ENCODE measurements around the gene NPAS3.

Gene NPAS3

DNA sequence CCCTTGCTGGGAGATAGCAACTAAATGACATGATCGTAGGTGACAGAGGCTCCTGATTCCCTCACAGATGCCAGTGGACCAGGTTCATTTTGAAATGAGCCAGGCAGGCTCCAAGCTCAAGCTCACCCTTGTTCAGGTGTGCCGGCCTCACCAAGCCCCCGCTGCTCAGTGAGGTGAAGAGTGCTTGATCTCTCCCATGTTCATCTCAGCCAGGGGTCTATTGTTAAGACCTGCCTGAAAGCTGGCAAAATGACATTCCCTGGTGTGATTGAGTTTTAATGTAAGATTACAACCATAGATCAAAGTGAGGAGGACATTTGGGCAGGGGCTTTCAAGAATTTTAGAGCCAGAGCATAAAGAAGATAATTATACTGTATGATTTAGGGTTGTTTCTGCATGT, 514.3 kb downstream of the NPAS3 start:
- DNase-seq: no peak

DNA sequence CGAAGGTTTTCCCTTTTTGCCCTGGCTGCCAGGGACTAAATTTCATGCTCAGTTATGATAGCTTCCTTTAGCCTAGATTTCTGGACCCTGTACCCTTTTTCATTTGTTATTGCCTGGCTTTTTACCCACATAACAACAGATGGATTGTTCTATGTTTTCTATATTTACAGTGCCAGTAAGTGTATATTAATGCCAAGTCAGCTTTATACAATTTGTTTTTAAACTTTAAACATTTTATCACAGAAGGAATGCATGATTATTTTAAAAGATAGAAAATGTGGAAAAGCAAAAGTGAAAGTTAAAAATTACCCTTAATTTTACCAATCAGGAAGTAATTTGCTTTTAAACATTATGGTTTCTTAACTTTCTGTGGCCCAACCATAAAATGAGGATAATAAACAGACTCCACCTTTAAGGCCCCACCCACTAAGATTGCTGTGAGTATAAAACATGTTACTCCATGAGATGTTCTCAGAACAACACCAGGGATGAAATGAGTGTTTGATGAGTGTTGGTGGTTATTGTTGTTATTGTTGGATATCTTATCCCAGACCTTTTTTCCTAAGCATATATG, 515.4 kb downstream of the NPAS3 start:
- DNase-seq: no peak

DNA sequence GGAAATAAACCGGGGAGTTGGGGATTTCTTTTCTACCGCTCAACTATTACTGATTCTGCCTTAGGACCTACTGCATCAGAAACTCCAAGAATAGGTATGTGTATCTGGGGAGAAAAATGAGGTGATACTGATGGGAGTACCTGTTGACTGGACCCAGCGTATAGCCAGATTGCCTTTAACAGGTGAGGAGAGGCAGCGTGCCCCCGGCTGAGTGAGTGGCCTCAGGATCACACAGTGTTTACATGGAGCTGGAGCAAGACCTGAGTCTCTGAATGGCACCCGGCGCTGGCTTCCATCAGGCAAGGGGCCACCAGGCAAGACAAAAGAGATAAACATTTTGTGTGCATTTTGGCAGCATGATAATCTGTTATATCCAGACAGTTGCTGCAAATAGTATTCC, 516.0 kb downstream of the NPAS3 start:
- DNase-seq: no peak

DNA sequence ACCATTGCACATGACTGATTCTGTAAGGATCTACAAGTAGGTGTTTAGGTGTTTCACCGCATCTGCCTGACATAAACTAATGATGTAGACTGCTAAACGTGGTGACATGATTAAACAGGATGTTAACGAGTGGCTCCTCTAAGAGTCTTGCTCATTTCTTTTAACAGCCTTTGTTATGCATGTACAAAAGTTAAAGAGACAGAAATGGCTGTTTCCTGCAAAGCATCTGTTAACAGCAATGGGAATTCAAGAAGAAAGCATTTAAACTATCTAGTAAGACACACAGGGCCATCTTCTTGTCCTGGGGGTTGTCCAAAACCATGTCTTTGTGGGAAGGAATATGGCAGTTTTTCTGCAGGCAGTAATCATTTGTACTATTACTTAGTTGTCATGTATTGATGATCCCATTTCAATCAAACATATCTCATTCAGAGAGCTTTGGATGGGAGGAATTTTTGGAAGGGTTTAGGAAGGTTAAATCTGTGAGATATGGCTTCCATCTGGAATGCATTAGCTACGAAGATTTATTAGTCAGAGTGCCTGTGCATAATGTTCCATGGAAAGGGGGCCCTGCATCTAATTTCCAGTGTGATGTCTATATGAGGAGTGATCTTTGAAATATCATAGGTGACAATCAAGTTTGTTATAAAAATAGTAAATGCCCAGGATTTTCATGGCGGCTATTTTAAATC, 517.1 kb downstream of the NPAS3 start:
- DNase-seq: no peak

DNA sequence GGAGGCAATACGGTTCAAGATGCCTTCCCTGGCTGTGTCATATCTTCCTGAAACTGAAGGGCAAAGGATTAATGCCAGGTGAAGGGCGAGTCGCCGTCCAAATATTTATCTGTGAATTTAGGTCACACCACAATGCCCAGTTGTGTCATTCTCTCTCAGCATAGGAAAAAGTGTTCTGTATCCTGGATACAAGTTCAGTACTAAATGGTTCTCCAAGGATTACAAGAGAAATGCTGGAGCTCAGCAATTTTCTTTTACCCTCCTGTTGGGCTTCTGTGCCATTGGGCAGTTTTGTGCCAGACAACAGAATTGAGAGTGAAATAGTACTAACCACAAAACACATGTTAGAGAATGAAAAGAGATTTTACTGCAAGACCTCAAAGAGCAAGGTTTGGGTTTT, 518.3 kb downstream of the NPAS3 start:
- no peak for DNase-seq

DNA sequence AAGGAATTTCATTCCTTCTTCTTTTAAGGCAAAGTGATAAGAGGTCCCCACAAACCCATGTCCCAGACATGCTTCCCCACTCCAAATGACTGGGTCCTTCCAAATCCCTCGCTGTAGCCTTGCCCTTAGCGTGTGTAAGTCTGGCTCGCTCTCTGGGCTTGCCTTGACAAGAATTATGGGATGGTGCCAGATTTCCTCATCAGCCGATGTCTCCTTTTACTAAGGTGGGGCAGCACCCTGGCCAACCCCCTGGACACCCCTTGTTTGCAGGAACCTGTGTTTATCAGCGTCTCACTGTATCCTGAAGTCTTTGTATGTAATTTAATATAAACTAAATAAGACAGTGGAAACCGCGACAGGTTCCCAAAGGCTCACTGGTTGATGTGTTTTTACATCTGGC, 518.9 kb downstream of the NPAS3 start:
- no peak for DNase-seq

DNA sequence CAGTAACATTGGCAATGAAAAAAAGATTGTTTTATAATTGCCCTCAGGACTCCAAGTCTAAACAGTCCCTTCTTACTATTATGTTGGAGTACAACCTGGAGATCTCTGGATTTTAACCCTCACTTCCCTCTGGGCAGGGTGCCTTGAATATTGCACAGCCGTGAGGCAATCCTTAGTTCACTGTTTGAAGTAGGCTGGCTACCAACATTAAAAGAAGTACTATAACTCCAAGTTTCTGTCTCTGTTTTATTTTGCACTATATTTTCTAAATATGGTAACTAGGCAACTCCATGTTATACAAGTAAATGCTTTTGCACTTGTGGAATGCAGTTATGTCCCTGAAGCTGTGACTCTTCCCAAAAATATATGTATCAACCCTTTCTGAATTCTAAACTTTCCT, 521.5 kb downstream of the NPAS3 start:
- DNase-seq: no peak

DNA sequence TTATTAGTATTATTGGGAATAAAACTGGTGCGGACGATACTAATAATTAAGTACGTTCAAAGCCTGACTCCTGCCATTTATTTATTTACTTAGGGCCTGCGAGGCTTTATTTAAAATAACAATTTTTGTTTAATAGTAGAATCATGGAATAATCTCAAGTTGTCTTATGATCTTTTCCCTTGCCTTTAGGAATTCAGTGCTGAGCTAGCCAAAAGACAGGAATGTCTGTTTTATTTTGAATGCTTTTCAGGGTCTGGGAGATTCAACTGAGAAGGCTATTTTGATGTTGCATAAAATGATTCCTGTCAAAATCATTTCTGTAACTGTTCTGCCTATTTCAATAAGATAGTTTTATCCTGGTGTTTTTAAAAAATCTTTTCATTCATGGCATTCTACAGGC, 522.4 kb downstream of the NPAS3 start:
- DNase-seq: no peak

DNA sequence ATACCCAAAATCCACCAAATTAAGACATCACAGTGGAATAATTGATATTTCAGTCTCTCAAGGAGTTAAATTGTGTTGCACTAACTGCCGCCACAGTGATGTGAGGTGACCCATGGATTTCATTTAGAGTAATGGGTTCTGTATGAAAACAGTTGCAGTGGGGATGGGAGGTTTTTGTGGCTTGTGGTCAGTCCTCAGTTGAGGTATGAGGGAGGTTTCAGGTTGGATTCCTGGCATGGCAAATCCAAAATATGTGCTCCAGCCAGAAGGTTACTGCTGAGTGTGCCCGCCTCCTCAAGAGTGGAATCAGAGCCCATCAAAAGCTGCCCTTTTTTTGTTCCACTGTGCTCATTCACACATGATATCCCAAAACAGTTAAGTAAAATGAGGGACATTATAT, 525.1 kb downstream of the NPAS3 start:
- DNase-seq: no peak

DNA sequence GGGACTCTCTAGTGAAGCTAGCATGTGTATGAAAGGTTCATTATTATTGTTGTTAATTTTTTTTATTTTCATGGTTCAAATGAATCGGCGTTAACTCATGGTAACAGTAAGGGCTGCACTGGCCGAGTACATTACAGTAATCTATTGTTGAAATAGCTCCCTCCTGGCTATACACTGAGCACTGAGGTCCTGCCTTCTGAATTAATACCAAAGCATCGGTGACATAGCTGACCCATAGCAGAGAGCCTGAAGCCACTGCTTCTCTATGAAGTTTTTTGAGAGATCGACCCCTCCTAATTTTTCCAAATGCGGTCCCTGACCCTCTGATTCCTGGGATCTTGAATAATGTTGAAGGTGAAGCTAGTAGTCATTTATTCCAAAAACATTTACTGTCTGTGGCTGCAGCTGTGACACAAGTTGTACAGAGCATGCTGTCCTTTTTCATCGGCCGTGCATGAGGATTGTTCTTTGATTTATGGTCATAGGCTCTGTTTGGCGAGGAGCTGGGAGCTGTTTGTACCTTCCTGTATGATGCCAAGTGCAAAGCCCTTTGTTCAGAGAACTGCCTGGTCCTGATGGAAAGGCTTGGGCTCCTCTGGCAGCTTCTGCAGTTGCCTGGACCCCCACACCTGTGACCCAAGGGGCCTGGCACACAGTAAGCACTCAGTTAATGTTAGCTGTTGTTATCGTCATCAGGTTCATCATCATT, 525.7 kb downstream of the NPAS3 start:
- DNase-seq: no peak

DNA sequence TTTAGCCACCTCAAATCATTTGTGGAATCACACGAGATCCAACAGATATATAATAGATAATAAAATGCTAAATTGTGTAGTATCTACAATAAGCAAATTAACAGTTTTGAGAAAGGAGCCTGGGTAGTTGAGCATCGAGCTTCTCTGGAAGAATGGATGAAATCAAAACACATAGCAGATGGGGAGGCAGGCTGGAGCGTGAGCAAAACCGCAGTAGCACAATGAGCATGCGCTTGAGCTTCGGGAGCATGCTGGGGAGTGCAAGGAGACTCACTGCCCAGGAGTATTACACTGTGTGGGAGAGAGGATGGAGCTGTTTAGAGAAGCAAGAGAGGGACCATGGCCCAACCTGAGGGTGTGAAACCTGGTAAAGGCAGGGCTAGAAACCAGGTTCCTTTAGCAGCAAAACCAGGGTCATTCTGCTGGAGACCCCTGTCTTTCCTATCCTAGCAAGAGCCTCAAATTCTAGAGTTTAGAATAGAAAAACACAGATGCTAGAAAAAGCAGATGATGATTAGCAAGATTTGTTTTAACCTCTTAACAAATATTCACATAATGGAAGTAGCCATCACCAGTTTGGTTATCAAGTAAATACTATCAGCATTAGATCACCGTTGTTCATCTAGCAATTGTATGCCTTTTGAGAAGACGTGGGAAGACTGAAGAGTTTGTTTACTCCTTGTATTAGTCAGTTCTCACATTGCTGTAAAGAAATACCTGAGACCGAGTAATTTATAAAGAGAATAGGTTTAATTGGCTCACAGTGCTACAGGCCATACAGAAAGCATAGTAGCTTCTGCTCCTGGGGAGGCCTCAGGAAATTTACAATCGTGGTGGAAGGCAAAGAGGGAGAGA, 527.4 kb downstream of the NPAS3 start:
- no peak for DNase-seq

DNA sequence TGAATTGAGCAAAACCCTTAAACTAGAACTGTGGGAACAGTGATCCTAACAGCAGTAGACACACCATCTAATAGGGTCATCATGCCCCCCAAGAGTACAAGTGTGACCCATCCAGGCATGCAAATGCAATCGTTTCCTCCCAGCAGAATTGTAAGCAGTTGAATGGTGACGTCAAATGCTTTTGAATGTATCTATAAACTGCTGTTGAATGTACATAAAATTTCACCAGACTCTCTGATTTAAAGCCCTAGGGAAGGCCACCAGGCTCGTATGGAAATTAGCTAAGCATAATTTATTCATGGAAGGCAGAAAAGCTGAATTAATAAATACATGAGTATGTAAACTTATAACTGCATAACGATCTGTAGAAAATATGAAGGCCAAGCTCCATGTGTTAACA, 529.3 kb downstream of the NPAS3 start:
- DNase-seq: no peak

DNA sequence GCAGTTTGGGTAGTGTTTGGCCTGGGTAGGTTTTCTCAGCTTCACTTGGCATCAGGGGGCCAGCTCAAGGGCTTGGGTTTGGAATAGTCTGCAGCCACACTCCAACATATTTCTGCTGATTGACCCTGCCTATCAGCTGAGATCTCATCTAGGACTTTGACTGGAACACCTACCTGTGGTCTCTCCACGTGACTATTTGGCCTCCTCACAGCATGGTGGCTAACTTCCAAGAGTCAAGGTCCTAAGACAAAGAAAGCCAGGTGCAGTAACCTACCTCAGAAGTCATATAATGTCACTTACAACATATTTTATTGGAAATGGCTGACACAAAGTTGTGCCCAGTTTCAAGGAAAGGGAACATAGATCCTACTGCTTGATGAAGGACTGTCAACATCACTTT, 531.2 kb downstream of the NPAS3 start:
- DNase-seq: no peak

DNA sequence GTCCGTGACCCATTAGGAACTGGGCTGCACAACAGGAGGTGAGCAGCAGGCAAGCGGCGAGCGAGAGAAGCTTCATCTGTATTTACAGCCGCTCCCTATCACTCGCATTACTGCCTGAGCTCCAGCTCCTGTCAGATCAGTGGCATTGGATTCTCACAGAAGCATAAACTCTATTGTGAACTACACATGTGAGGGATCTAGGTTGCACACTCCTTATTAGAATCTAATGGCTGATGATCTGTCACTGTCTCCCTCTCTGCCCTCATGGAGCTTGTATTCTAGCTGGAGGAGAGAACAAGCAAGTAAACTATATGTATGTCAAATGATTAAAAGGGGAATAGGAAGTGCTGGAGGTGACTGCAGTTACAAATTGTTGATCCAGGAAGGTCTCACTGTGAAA, 533.1 kb downstream of the NPAS3 start:
- DNase-seq: no peak

DNA sequence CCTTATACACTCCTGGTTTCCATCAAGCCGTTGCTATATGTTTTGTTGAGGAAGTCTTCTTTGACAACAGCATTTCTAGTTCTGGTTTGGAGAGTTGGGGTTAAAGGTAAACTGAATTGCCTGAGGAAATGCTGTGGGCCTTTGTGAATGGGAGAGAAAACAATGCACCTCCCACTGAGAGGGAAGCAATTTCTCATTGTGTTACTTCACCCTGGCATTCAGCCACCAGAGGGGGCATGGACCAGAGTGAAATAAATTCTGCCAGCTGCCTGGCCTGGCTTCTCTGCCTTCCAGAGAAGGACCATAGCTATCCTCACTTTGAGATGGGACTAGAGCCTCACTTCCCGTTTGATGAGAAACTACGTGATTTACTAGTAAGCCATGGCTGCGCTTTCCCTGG, 536.9 kb downstream of the NPAS3 start:
- no peak for DNase-seq

DNA sequence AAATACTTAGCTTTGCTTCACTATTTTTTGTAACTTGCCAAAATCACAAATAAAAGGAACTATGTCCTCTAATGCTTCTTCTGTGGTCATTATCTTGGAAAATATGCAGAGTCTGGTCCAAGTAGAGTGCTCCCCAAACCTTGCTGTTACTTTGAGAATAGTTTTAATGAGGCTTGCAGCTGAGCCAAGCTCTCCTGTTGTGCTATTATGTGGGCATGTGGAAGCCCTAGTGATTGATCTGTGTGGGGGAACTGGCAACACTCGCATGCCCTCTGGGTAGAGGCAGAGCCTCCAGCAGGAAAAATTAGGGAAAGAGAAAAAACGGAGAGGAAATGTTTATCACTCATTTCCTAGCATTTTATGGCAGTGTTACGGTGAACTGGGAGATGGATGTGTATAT, 539.1 kb downstream of the NPAS3 start:
- DNase-seq: no peak

DNA sequence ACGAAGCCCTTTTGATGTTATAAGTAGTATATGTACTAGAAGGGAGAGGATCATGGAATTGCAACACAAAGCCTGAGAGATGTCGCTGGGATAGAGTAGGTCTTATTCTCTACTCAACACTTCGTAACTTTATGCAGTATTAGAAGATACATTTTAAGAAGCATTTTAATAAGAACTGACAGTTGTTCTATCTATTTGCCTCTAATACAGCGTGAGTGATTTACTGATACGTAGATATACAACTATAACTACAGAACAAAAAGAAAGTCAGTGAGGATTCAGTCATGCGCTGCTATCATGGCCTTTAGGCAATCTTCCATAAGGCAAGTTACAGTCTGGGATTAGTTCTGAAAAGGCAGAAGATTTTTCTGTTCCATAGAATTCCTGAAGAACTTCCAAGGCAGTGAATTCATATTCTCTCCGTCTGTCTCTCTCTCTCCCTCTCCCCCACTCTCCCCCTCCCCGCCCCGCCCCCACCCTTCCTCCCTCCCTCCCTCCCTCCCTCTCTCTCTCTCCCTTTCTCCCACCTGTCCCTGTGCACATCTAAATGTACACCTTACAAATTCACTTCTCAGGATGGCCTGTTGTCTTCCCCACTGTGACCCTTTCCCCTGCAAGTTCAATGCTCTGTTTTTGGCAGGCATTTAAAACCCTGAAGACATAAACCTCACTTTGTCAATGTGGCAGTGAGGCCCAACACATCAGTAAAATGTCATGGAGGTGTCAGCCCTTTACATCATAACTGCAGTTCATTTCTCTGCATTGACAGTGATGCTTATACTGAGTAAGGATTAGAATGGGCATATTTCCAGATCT, 541.6 kb downstream of the NPAS3 start:
- DNase-seq: no peak

DNA sequence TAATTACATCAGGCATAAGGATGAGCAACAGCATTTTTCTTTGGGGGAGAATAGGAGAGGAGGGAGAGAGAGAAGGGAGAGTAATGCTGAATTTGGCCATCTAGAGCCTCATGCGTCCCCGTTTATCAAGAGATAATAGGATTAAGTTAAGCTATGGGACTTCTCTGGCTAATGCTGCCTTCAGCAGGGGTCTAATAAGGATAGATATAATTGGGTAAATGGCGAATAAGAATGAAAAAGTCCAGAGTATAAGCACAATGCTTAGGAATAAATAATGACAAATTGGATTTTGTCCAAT, 542.2 kb downstream of the NPAS3 start:
- no peak for DNase-seq

DNA sequence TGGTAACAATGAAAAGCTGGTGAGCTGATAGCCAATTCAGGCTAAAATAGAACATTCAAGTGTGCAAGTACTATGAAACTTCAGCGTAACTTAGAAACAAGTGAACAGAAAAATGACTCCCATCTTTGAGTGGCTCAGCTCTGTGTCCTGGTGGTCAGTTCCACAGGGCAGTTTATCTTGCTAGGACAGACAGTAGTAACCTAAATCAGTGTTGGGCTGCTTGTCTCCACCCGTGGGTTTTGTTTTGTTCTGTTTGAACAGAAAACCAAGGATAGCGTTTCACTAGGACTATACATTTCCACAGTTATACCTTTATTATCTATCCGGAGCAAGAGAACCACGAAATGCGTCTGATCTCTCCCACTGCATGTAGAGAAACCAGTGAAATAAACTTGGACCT, 544.4 kb downstream of the NPAS3 start:
- no peak for DNase-seq

DNA sequence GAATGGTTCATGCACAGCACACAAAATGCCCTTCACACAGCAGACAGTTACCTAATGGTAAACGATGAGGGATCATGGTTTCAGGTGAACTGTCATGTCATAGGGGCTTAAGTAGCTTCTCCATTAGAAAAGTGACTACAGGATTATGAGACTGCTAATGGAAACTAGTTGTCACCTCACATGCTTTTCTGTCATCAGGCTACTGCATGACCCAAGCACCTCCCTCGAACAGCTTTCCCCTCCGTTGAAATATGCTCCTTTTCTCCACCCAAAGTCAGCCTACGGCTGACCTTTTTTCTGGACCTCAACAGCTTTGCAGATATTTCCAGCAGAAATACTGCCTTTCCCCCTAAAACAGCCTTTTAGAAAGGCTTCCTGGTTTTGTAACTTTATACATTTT, 544.9 kb downstream of the NPAS3 start:
- DNase-seq: no peak

DNA sequence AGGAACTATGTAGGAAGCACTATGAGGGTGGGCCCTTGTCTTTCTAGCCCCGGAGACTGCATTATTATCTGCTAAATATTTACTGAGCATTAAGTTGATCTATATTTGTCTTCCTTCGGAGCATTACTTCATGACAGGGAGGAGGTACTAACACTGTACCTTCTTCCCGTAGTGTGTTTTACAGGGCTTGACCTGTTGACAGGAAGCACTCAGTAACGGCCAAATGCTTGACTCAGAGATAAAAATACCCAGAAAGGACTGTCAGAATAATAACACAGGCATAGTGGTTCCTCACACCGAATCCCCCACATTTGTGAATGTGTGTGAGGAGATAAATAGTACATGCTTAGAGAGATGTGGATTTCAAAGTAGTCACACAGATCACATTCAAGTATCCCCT, 545.6 kb downstream of the NPAS3 start:
- DNase-seq: no peak

DNA sequence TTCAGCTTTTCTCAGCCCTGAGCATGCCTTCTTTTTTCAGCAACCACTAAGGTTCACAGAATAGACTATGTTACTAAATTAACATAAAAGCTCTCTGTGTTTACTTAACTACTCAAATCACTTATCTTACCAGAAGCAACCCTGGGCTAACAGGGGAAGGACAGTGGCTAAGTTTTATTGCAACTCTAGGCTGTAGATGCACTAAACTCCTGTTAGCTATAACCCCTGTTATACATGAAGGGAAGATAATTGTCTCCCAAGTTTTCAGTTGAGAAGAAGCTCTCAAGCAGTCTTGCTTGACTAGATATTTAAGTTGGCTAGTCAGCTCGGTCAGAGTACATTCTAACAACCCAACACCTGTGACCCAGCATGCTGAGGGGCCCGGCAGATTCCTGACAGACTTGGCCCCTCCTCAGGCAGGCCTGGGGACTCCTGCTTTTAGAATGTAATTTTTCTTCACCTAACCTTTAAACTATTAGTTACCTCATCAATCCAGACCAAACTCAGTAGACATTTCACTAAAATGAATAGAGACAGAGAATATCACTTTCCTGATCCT, 547.7 kb downstream of the NPAS3 start:
- DNase-seq: no peak

DNA sequence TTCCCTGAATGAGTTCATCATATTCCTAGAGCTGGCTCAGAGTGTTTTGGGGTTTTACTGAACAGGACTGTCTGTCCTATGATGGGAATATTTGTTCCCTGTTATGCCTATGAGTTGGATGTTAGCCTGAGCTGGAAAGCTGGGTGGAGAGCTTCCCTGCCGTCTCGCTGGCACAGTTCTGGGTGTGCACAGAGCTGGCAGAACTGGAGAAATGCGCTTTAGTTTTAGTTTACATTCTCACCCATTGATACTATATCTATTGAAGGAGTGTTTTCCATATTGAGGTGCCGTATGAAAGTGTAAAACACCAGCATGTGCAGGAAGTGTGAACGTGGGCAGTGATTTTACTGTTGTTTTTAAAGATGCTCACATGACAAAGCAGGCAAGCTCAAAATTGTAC, 549.9 kb downstream of the NPAS3 start:
- no peak for DNase-seq
